Hepatocyte (in vitro differentiated cells): ENCODE results near the gene MCM5. TPM values are rescaled to one million over a fixed set of nuclear protein-coding genes. Genes with fewer than 3 reads are reported as not detected.

Experiments used
- DNase-seq: peaks from one replicate; pipeline ENCODE4 v3.0.0-alpha.2; 2016; ENCODE audit warnings: low spot score
- H2AFZ ChIP-seq: fragments of 200-600 bp; sonication (generic); 2 replicates; pipeline ENCODE4 v1.6.0; 2016; ENCODE audit warnings: antibody characterized with exemption, mild to moderate bottlenecking
- H3K27ac ChIP-seq: fragments of 200-600 bp; sonication (generic); 2 replicates; pipeline ENCODE4 v1.5.1; 2016; ENCODE audit warnings: mild to moderate bottlenecking
- H3K27me3 ChIP-seq: fragments of 200-600 bp; sonication (generic); 2 replicates; pipeline ENCODE4 v1.6.1; 2016
- H3K36me3 ChIP-seq: fragments of 200-600 bp; sonication (generic); replicated peaks from 2 replicates; pipeline ENCODE4 v1.5.1; 2016; ENCODE audit warnings: low read depth; ENCODE audit not compliant: insufficient read depth
- H3K4me1 ChIP-seq: fragments of 200-600 bp; sonication (generic); 2 replicates; pipeline ENCODE4 v1.5.1; 2016; ENCODE audit warnings: mild to moderate bottlenecking, moderate library complexity; ENCODE audit not compliant: insufficient read depth
- H3K4me2 ChIP-seq: fragments of 200-600 bp; sonication (generic); 2 replicates; pipeline ENCODE4 v1.6.0; 2016
- H3K4me3 ChIP-seq: fragments of 200-600 bp; sonication (generic); 2 replicates; pipeline ENCODE4 v1.5.1; 2016; ENCODE audit warnings: mild to moderate bottlenecking
- H3K79me2 ChIP-seq: fragments of 200-600 bp; sonication (generic); 2 replicates; pipeline ENCODE4 v1.6.0; 2017; ENCODE audit warnings: mild to moderate bottlenecking
- H3K9me2 ChIP-seq: fragments of 200-600 bp; sonication (generic); replicated peaks from 2 replicates; pipeline ENCODE4 v1.6.0; 2017; ENCODE audit warnings: mild to moderate bottlenecking; ENCODE audit not compliant: insufficient read depth
- H3K9me3 ChIP-seq: fragments of 200-600 bp; sonication (generic); 2 replicates; pipeline ENCODE4 v1.5.1; 2016; ENCODE audit warnings: low read depth, mild to moderate bottlenecking
- H4K20me1 ChIP-seq: fragments of 200-600 bp; sonication (generic); 2 replicates; pipeline ENCODE4 v1.6.0; 2016; ENCODE audit warnings: mild to moderate bottlenecking; ENCODE audit not compliant: insufficient read depth, poor library complexity, severe bottlenecking
- CTCF ChIP-seq: fragments of 200-600 bp; sonication (generic); IDR thresholded peaks from 2 replicates; pipeline ENCODE4 v1.5.1; 2016; ENCODE audit warnings: antibody characterized with exemption, mild to moderate bottlenecking; ENCODE audit not compliant: poor library complexity
- EZH2 ChIP-seq: fragments of 200-600 bp; sonication (generic); IDR thresholded peaks from 2 replicates; pipeline ENCODE4 v1.6.1; 2016; ENCODE audit warnings: antibody characterized with exemption, mild to moderate bottlenecking, borderline replicate concordance
- EZH2phosphoT487 ChIP-seq: fragments of 200-600 bp; sonication (generic); IDR thresholded peaks from one replicate; pipeline ENCODE4 v1.6.1; 2018; ENCODE audit warnings: antibody characterized with exemption, mild to moderate bottlenecking, low read depth, moderate library complexity; ENCODE audit not compliant: unreplicated experiment, severe bottlenecking
- WGBS: methylation state at CpG from one replicate; pipeline ENCODE4 v1.1.6; 2016; ENCODE audit warnings: low lambda C conversion rate; ENCODE audit errors: missing lambda C conversion rate; 5-methylcytosine and 5-hydroxymethylcytosine counted together
- polyA plus RNA-seq: library from polyadenylated mRNA; unstranded; fragments of >200 nt; fragmentation: Nextera tagmentation; extraction: Ambion mirVana; gene quantifications from 2 replicates; pipeline ENCODE4 v1.2.1, GENCODE V29; 2016
- total RNA-seq: library from RNA; depleted of rRNA; stranded (reverse); fragments of >200 nt; gene quantifications from 2 replicates; pipeline ENCODE4 v1.2.3, GENCODE V29; 2014

Gene MCM5
- total and polyA plus RNA-seq, 2 experiments from 2014 or later = 21.7 to 36.1 TPM

DNA sequence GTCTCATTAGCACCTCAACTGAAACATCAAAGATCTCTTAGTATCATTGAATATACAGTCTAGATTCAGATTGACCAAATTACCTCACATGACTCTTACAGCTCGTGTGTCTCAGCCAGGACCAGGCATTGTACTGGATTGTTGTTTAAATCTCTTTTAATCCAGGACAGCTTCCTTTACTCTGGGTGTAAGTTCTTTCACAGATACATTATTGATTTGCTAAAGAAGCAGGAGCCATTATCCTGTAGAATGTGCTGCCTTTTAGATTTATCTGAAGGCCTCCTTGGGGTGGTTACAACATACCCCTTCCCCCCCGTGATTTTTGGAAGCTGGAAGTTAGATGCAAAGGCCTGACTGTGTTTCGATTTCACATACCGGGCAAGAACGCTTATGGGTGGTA lies 4.2 kb downstream of the MCM5 start:
- Histone ChIP-seq H3K4me2 (no peak overlapping the region), H4K20me1 (no peaks in the 10 kb centered on the region), H2AFZ (no peak overlapping the region), H3K9me3 (no peaks in the 10 kb centered on the region), H3K4me1 (peaks cover 8% of the 10 kb centered on the region), H3K36me3 (no peaks in the 10 kb centered on the region), H3K9me2 (no peaks in the 10 kb centered on the region), H3K27ac (no peak overlapping the region), H3K27me3 (no peaks in the 10 kb centered on the region), H3K4me3 (no peak overlapping the region), H3K79me2 (peaks cover 12% of the 10 kb centered on the region)
- DNase-seq = no peak
- 95% methylated on average over 5 of the region's 5 CpGs for WGBS
- TF ChIP-seq CTCF (no peak), EZH2 (no peak), EZH2phosphoT487 (no peak)

DNA sequence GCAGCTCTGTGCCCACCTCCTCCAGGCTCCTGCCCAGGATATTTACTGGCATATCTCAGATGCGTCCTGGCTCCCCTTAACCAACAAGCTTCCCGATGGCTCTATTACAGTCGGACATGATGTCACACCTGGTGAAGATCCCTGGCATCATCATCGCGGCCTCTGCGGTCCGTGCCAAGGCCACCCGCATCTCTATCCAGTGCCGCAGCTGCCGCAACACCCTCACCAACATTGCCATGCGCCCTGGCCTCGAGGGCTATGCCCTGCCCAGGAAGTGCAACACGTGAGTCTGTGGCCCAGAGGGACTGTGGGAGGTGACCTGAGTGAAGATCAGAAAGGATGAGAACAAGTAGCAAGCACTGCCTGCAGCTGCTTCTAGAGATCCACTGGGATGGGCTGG lies 6.5 kb downstream of the MCM5 start:
- Histone ChIP-seq H3K27me3 (no peaks in the 10 kb centered on the region), H3K4me1 (no peaks in the 10 kb centered on the region), H3K4me3 (no peak overlapping the region), H4K20me1 (no peaks in the 10 kb centered on the region), H3K9me2 (no peaks in the 10 kb centered on the region), H3K27ac (no peak overlapping the region), H3K36me3 (no peaks in the 10 kb centered on the region), H3K79me2 (peaks cover under 1% of the 10 kb centered on the region), H3K9me3 (no peaks in the 10 kb centered on the region), H2AFZ (no peak overlapping the region), H3K4me2 (no peak overlapping the region)
- TF ChIP-seq CTCF (no peak), EZH2phosphoT487 (no peak), EZH2 (no peak)
- DNase-seq = no peak
- 96% methylated on average over 13 of the region's 13 CpGs for WGBS

GRCh38 chr22:35407362-35407761 lies 7.4 kb downstream of the MCM5 start:
- Histone ChIP-seq H3K36me3 (no peaks in the 10 kb centered on the region), H2AFZ (no peak overlapping the region), H3K27me3 (no peaks in the 10 kb centered on the region), H3K9me3 (no peaks in the 10 kb centered on the region), H3K27ac (no peak overlapping the region), H4K20me1 (no peaks in the 10 kb centered on the region), H3K4me2 (no peak overlapping the region), H3K4me1 (no peaks in the 10 kb centered on the region), H3K79me2 (no peaks in the 10 kb centered on the region), H3K4me3 (no peak overlapping the region), H3K9me2 (no peaks in the 10 kb centered on the region)
- no peak for TF ChIP-seq EZH2
- no peak for DNase-seq
- WGBS = 77% methylated on average over 5 of the region's 7 CpGs

- H3K4me3 ChIP-seq = no peak overlapping the region
- TF ChIP-seq EZH2 (no peak), EZH2phosphoT487 (no peak), CTCF (no peak)
- WGBS = 95% methylated on average over 16 of the region's 16 CpGs
- no peaks in the 10 kb centered on the region for H4K20me1 ChIP-seq
- no peak overlapping the region for H3K27ac ChIP-seq
- H3K36me3 ChIP-seq = no peaks in the 10 kb centered on the region
- H3K4me1 ChIP-seq = no peaks in the 10 kb centered on the region
- DNase-seq = no peak
- no peak overlapping the region for H3K4me2 ChIP-seq
- no peak overlapping the region for H2AFZ ChIP-seq
- no peaks in the 10 kb centered on the region for H3K27me3 ChIP-seq
- no peaks in the 10 kb centered on the region for H3K9me2 ChIP-seq
- no peaks in the 10 kb centered on the region for H3K79me2 ChIP-seq
- H3K9me3 ChIP-seq = no peaks in the 10 kb centered on the region
Measured at GRCh38 chr22:35409783-35410662, 10.1 kb downstream of the MCM5 start.
